Measurements from ENCODE around the gene EGFLAM. TPM values are rescaled to one million over a fixed set of nuclear protein-coding genes. Genes with fewer than 3 reads are reported as not detected.
A peak's percentile ranks its signal among the peaks of the same experiment; 100 is the strongest.

The EGFLAM gene
- total and polyA plus RNA-seq, 8 donors = 0.82 to 15.7 (median 9.8) TPM

GRCh38 chr5:38465061-38465460 lies 206.7 kb downstream of the EGFLAM start:
- Histone ChIP-seq H3K9me3 (no peaks in the 10 kb centered on the region), H3K36me3 (no peaks in the 10 kb centered on the region), H3K27me3 (peaks cover 3 to 98% of the 10 kb centered on the region in 2 donors), H3K27ac (no peak overlapping the region), H3K4me3 (no peak overlapping the region), H3K4me1 (peaks cover 20 to 34% of the 10 kb centered on the region in 2 donors)
- intact Hi-C loops (cut with DNase I) = no loop called here
- ATAC-seq (no peak), DNase-seq (no peak)
- TF ChIP-seq CTCF (IDR thresholded peaks at IDR 0.05) = no peak

DNA sequence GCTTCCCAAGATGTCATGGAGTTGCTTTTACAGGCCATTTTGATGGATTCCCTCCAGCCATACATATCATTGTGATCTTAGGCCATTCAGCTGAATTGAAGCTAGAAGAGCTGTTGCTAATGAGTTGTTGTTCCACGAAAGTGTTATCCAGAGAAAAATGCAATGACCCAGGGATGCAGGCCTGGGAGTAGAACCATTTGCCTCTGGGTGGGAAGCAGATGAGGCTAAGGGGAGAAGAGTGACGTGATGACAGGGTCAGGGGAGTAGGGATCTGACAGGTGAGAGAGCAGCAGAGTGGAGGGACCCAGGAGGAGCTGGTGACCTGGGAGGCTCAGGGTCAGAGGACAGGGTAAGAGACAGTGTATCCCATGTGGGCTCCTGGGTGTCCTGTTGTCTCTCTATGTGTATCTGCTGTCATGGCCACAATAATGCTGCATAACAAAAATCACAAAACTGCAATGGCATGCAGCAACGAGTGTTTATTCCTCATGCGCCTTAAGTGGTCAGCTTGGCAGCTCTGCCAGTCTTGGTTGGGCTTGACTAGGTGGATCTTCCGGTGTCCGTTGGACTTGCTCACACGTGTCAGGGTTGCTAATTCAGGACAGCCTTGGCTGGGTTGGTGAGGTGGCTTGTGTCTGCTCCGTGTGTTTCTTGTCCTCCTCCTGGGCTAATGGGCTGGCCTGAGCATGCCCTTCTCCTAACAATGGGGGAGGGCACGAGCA lies 207.5 kb downstream of the EGFLAM start:
- Histone ChIP-seq H3K4me1 (peaks cover 20 to 34% of the 10 kb centered on the region in 2 donors), H3K27me3 (peaks cover 3 to 92% of the 10 kb centered on the region in 2 donors), H3K36me3 (no peaks in the 10 kb centered on the region), H3K27ac (no peak overlapping the region), H3K4me3 (no peak overlapping the region), H3K9me3 (no peaks in the 10 kb centered on the region)
- ATAC-seq (no peak), DNase-seq (no peak)
- TF ChIP-seq CTCF (IDR thresholded peaks at IDR 0.05) = no peak
- intact Hi-C loops (cut with DNase I) = no loop called here

GRCh38 chr5:38466424-38467189 lies 208.2 kb downstream of the EGFLAM start:
- DNase-seq = peak in 2 of 4 donors; percentile 36 to 62
- Histone ChIP-seq H3K4me3 (no peak overlapping the region), H3K4me1 (peaks cover 20 to 34% of the 10 kb centered on the region in 2 donors), H3K27ac (peak overlapping the region; percentile 59 to 64), H3K27me3 (peaks cover 3 to 91% of the 10 kb centered on the region in 2 donors), H3K9me3 (no peaks in the 10 kb centered on the region), H3K36me3 (no peaks in the 10 kb centered on the region)
- peak; percentile 31 for ATAC-seq
- no peak for TF ChIP-seq CTCF (IDR thresholded peaks at IDR 0.05)
- intact Hi-C loops (cut with DNase I) = no loop called here

- H3K9me3 ChIP-seq = no peaks in the 10 kb centered on the region
- ATAC-seq (peak; percentile 58), DNase-seq (peak in 3 of 4 donors; percentile 51 to 83 (median 74))
- H3K27ac ChIP-seq = peak overlapping the region; percentile 59 to 64
- H3K27me3 ChIP-seq = peaks cover 3 to 91% of the 10 kb centered on the region in 2 donors
- no peaks in the 10 kb centered on the region for H3K36me3 ChIP-seq
- no peak overlapping the region for H3K4me3 ChIP-seq
- H3K4me1 ChIP-seq = peaks cover 20 to 34% of the 10 kb centered on the region in 2 donors
- intact Hi-C loops (cut with DNase I) = no loop called here
- no peak for TF ChIP-seq CTCF (IDR thresholded peaks at IDR 0.05)
These were observed 209.1 kb downstream of the EGFLAM start for GRCh38 chr5:38467353-38468040.

Measured in left lung (tissue), 10 donors.